Right lobe of liver (tissue), 6 donors: ENCODE measurements around the gene KMT2C. TPM values are rescaled to one million over a fixed set of nuclear protein-coding genes. Genes with fewer than 3 reads are reported as not detected.
A peak's percentile ranks its signal among the peaks of the same experiment; 100 is the strongest.

Experiments
- ATAC-seq, 4 donors: fragments of 200-7000 bp; cut with Tn5 transposase; one replicate each; pipeline ENCODE4 v1.9.1; 2020; ENCODE audit warnings: mild to moderate bottlenecking in 4 of 4, moderate library complexity in 4 of 4
- DNase-seq, 3 donors: peaks; one replicate each; pipeline ENCODE4 v3.0.0-alpha.2; 2020
- H3K27ac ChIP-seq, 3 donors: fragments of 200-600 bp; one replicate each; pipeline ENCODE4 v1.8.0; 2022
- H3K27me3 ChIP-seq, 2 donors: fragments of 200-600 bp; one replicate each; pipeline ENCODE4 v1.8.0; 2022
- H3K36me3 ChIP-seq, 4 donors: fragments of 200-600 bp; sonication (generic) in 1 of 4; one replicate each; pipeline versions ENCODE4 v1.5.1 to v1.8.0; 2017 to 2022; ENCODE audit warnings: control low read depth in 1 of 4
- H3K4me1 ChIP-seq, 4 donors: fragments of 200-600 bp; sonication (generic) in 1 of 4; one replicate each; pipeline versions ENCODE4 v1.5.1 to v1.8.0; 2017 to 2022; ENCODE audit warnings: control low read depth in 1 of 4
- H3K4me3 ChIP-seq, 3 donors: fragments of 200-600 bp; one replicate each; pipeline ENCODE4 v1.8.0; 2022
- H3K9me3 ChIP-seq, 4 donors: fragments of 200-600 bp; sonication (generic) in 1 of 4; one replicate each; pipeline versions ENCODE4 v1.5.1 to v1.8.0; 2017 to 2022; ENCODE audit warnings: control low read depth in 1 of 4
- CTCF ChIP-seq, 4 donors: fragments of 200-600 bp in 3 of 4; fragments of 450-650 bp in 1 of 4; IDR thresholded peaks; one replicate each; pipeline versions ENCODE4 v1.5.1 to v1.8.0; 2016 to 2022; ENCODE audit warnings: antibody characterized with exemption in 4 of 4, mild to moderate bottlenecking in 2 of 4
- POLR2A ChIP-seq: fragments of 450-650 bp; IDR thresholded peaks from one replicate; pipeline ENCODE4 v1.6.1; 2017; ENCODE audit warnings: antibody characterized with exemption, mild to moderate bottlenecking
- WGBS: methylation state at CpG from one replicate; pipeline ENCODE4 v1.1.6; 2018; ENCODE audit warnings: low coverage, low lambda C conversion rate; ENCODE audit not compliant: insufficient coverage; ENCODE audit errors: missing lambda C conversion rate; 5-methylcytosine and 5-hydroxymethylcytosine counted together
- intact Hi-C, 2 donors: fragments of 100-400 bp; cut with DNase I; formaldehyde crosslinking; loops; one replicate each; pipeline versions ENCODE4 v1.11.2 to v1.14.1; 2022
- total RNA-seq, 6 experiments: library from RNA; depleted of rRNA in 2 of 6; stranded (reverse); fragments of >200 nt in 2 of 6; fragmentation: NEBNext Ultra II Directional in 3 of 6; extraction: Animal tissue kit (Norgen Biotek cat#: 25700) in 3 of 6; gene quantifications; one replicate each; pipeline versions ENCODE4 v1.1.0 to v1.2.4, GENCODE V29; 2016 to 2023
- donor health status: DM: no; HTN: yes; CAD: no.
- donor health status: DM: no; HTN: no; CAD: no.
- donor health status: DM: no; HTN: no; CAD: no.
- donor health status: DM: no; HTN: yes; CAD: no.
- donor health status: DM: no; HTN: yes; CAD: no.

Gene KMT2C
- total RNA-seq, 6 experiments from 2014 or later = 20.6 to 32.0 (median 29.9) TPM

- DNase-seq = no peak
- H3K36me3 ChIP-seq = no peaks in the 10 kb centered on the region
- H3K27ac ChIP-seq = no peak overlapping the region
- intact Hi-C loops = no loop called here
- 25% methylated on average over 4 of the region's 4 CpGs for WGBS
- peak in 2 of 4 donors; percentile 8 to 23 for ATAC-seq
- no peaks in the 10 kb centered on the region for H3K27me3 ChIP-seq
- H3K9me3 ChIP-seq = no peaks in the 10 kb centered on the region
- no peak overlapping the region for H3K4me3 ChIP-seq
- H3K4me1 ChIP-seq = no peaks in the 10 kb centered on the region
- TF ChIP-seq CTCF (IDR thresholded peaks at IDR 0.05) (no peak), POLR2A (no peak)
Measured at GRCh38 chr7:152403726-152404125, 32.1 kb downstream of the KMT2C start.

GRCh38 chr7:152402384-152403250 lies 33.2 kb downstream of the KMT2C start:
- Histone ChIP-seq H3K27me3 (no peaks in the 10 kb centered on the region), H3K4me3 (no peak overlapping the region), H3K27ac (no peak overlapping the region), H3K9me3 (no peaks in the 10 kb centered on the region), H3K36me3 (no peaks in the 10 kb centered on the region), H3K4me1 (no peaks in the 10 kb centered on the region)
- TF ChIP-seq POLR2A (no peak), CTCF (IDR thresholded peaks at IDR 0.05) (no peak)
- intact Hi-C loops = no loop called here
- 34% methylated on average over 5 of the region's 5 CpGs for WGBS
- DNase-seq (no peak), ATAC-seq (peak in 3 of 4 donors; percentile 7 to 17 (median 16))

GRCh38 chr7:152399344-152399743 lies 36.5 kb downstream of the KMT2C start:
- intact Hi-C loops = no loop called here
- DNase-seq = no peak

GRCh38 chr7:152395112-152395511 lies 40.7 kb downstream of the KMT2C start:
- Histone ChIP-seq H3K9me3 (no peaks in the 10 kb centered on the region), H3K4me3 (no peak overlapping the region), H3K27me3 (no peaks in the 10 kb centered on the region), H3K36me3 (no peaks in the 10 kb centered on the region), H3K27ac (no peak overlapping the region), H3K4me1 (no peaks in the 10 kb centered on the region)
- DNase-seq (no peak), ATAC-seq (no peak)
- TF ChIP-seq POLR2A = no peak
- TF ChIP-seq CTCF (IDR thresholded peaks at IDR 0.05) = no peak
- WGBS = 79% methylated on average over 6 of the region's 7 CpGs
- intact Hi-C loops = no loop called here

More at GRCh38 chr7:152399344-152399743, 36.5 kb downstream of the KMT2C start:
- no peaks in the 10 kb centered on the region for H3K36me3 ChIP-seq
- no peak overlapping the region for H3K4me3 ChIP-seq
- no peak for ATAC-seq
- no peaks in the 10 kb centered on the region for H3K4me1 ChIP-seq
- H3K27me3 ChIP-seq = no peaks in the 10 kb centered on the region
- H3K27ac ChIP-seq = no peak overlapping the region
- no peaks in the 10 kb centered on the region for H3K9me3 ChIP-seq
- TF ChIP-seq POLR2A = no peak
- no peak for TF ChIP-seq CTCF (IDR thresholded peaks at IDR 0.05)
